ENCODE results near the gene KMT2B. TPM values are rescaled to one million over a fixed set of nuclear protein-coding genes. Genes with fewer than 3 reads are reported as not detected.

KMT2B gene, protein sequence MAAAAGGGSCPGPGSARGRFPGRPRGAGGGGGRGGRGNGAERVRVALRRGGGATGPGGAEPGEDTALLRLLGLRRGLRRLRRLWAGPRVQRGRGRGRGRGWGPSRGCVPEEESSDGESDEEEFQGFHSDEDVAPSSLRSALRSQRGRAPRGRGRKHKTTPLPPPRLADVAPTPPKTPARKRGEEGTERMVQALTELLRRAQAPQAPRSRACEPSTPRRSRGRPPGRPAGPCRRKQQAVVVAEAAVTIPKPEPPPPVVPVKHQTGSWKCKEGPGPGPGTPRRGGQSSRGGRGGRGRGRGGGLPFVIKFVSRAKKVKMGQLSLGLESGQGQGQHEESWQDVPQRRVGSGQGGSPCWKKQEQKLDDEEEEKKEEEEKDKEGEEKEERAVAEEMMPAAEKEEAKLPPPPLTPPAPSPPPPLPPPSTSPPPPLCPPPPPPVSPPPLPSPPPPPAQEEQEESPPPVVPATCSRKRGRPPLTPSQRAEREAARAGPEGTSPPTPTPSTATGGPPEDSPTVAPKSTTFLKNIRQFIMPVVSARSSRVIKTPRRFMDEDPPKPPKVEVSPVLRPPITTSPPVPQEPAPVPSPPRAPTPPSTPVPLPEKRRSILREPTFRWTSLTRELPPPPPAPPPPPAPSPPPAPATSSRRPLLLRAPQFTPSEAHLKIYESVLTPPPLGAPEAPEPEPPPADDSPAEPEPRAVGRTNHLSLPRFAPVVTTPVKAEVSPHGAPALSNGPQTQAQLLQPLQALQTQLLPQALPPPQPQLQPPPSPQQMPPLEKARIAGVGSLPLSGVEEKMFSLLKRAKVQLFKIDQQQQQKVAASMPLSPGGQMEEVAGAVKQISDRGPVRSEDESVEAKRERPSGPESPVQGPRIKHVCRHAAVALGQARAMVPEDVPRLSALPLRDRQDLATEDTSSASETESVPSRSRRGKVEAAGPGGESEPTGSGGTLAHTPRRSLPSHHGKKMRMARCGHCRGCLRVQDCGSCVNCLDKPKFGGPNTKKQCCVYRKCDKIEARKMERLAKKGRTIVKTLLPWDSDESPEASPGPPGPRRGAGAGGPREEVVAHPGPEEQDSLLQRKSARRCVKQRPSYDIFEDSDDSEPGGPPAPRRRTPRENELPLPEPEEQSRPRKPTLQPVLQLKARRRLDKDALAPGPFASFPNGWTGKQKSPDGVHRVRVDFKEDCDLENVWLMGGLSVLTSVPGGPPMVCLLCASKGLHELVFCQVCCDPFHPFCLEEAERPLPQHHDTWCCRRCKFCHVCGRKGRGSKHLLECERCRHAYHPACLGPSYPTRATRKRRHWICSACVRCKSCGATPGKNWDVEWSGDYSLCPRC (N-terminal part only)
- 7.6 and 11.5 TPM in 2 replicates for total RNA-seq

DNA sequence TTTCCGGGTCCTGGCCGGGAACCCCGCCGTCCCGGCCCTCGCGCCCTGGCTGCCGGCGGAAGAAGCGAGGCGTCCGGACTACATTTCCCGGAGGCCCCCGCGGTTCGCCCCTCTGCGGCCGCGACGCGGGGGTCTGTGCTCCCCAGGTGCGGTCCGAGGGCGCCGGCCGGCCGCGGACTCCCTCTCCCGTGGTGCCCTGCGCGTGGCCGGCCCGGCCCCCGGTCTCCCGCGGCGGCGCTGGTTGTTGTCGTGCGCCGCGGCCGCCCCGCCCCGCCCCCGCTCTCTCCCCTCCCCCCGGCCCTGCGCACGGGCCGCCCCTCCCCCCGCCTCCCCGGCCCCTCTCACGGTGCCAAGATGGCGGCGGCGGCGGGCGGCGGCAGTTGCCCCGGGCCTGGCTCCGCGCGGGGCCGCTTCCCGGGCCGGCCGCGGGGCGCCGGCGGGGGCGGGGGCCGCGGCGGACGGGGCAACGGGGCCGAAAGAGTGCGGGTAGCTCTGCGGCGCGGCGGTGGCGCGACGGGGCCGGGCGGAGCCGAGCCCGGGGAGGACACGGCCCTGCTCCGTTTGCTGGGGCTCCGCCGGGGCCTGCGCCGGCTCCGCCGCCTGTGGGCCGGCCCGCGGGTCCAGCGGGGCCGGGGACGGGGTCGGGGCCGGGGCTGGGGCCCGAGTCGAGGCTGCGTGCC, at the start of gene KMT2B:
TSS of gene KMT2B (plus strand) at position 339 of the 680 bp plus-strand sequence. CDS start at position 355, 16 bp downstream.

DNA sequence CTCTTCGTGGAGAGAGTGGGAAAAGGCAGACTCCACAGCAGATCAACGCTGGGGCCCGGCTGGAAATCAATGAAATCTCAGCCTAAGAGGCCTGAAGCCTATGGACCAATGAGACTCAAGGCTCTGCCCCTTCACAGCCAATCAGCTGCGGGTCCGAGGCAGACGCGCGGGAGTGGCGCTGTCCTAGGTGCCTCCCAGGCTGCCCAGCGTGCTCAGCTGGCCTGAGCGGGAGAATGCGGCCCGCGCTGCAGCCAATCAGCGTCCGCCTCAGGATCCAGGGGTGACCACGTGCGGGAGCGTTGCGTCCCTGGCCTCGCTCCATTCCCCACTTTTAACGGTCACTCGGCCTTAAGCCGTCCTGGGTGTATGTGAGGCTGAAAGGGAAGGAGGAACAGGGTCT, 13.6 kb upstream of the KMT2B start, which contains the start of gene ZBTB32:
TSS of gene ZBTB32 (plus strand) at position 341 of the 400 bp plus-strand sequence. CDS start 10,069 bp downstream, outside the sequence.

DNA sequence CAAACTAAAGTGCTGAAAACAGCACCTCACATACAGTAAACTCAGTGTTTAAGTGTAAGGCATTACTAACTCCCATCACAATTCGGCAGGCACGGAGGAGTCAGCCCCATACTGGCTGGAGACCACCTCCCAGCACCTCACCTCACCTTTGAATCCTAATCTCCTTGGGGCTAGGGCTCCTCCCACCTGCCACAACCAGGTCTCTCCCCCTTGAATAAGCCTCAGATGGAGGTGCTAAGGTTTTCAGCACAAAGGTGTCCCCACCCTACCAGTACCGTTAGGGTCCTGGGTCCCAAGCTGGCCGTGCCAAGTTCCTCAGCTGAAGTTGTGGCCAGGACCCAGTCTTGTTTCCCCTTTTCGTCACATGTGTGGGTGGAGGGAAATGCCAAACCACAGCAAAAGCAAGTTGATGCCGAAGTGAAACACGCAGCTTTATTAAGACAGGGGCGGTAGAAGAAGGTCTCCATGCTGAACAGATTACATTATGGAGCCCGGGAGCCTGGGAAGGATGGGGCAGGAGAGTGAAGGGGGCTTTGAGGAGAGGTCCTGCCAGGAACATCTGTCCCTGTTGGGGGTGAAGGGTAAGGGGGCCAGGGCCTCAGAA, 24.4 kb downstream of the KMT2B start, which contains the start of gene IGFLR1:
TSS of gene IGFLR1 (minus strand) at position 332 of the 604 bp plus-strand sequence. CDS start 1,272 bp downstream, outside the sequence.

DNA sequence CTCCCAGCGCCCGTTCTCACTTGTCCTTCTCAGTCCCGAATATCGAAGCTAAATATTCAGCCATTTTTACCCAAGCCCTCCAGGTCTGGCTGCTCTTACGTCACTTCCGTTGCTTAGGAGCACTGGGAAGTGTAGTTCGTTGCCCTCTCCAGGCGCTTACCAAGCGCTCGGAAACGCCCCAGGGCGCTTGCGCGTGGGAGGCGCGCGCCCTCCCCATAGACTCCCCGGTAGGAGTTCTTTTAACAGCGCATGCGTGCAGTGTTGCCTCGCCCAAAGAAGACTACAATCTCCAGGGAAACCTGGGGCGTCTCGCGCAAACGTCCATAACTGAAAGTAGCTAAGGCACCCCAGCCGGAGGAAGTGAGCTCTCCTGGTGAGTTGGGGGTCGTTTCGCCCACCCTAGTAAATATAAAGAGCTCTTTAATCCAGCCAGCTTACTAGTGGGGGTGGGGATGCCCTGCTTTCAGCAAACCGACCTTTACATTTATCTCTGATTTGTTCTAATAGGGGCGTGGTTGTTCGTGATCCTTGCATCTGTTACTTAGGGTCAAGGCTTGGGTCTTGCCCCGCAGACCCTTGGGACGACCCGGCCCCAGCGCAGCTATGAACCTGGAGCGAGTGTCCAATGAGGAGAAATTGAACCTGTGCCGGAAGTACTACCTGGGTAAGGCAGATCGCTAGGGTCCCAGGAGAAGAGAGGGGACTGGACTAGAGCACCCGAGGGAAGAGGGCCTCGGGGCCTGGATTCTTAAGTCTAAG, 27.7 kb downstream of the KMT2B start, which contains the start of the genes PSENEN and U2AF1L4:
TSS of gene PSENEN (plus strand) at position 324 of the 759 bp plus-strand sequence. CDS start at position 604, 280 bp downstream.
TSS of gene U2AF1L4 (minus strand) at position 91 of the 759 bp plus-strand sequence. CDS start at position 64, 27 bp downstream.

DNA sequence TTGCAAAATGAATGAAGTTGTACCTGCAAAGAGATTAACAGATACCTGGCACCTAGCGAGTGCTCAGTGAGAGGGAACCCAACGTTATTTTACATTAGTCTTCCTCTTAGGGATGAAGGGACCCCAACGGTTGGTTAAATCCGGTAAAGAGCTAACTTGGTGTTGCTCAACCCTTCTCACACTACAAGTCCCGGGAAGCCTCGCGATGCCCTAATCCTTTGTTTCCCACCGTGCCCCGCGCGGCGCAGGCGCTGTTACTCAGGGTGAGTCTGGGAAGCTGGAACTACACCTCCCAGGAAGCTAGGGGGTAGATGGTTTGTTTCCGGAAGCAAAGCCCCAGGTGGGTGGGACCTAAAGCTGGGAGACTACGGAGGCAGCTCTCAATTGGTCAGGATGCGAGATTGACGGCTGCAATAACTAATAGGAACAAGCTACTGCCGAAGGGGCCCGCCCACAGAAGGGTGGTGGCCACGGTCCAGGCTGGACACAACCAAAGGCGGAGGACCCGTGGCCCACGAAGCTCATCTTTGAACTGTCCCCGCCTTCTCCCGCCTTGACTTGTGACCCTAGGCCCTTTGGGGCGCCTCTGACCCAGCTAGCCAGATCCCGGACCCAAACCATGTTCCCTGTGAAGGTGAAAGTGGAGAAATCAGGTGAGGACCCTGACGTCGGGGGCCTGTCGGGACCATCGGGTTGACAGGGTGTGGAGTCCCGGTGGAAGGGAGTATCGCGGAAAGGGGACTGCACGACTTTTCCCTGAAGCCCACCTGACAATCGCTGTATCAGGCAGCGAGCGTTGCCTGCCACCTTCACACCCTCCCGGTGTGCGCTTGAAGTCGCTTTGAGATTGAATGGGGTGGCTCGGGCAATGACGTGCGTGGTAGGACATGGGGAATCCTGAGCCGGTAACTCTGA, 30.6 kb downstream of the KMT2B start, which contains the start of gene LIN37:
TSS of gene LIN37 (plus strand) at position 471 of the 915 bp plus-strand sequence. CDS start at position 620, 149 bp downstream.

DNA sequence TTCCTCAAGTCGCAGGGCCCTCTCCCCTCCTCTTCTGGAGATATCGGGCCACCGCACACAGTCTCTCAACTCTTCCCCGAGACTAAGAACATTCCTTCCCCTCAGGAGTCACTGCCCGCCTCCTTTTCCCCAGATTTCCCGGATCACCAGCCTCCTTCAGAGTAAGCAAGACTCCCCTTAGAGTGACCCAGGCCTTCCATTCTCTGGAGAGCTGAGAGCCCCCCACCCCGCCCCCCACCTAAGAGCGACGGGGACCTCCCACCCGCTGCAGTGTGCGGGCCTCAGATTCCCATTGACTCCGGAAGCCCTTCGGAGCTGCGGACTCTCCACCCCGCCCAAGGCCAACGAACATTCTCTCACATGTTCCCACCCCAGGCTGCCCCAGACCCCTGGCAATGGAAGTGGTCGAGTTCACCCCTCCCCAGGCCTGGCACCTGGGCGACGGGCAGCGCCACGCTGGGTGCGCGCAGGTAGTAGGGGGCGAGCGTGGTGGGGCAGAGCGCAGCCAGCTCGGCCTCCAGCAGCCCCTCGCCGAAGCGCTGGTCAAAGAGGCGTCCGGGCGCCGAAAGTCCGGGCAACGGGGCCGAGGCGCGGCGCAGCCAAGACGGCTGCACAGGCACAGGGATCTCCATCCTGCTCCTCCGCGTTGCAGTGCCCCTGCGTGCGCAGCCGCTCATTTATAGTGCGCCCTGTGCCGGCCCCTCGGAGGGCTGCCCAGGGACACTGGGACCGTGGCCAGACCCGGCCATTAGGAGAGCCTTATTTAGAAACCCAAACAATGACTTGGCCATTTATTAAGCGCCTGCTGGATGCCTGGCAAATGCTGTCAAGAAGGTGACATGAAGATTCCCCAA, 38.8 kb downstream of the KMT2B start, which contains the start of gene HSPB6:
TSS of gene HSPB6 (minus strand) at position 653 of the 854 bp plus-strand sequence. CDS start at position 632, 21 bp downstream.

DNA sequence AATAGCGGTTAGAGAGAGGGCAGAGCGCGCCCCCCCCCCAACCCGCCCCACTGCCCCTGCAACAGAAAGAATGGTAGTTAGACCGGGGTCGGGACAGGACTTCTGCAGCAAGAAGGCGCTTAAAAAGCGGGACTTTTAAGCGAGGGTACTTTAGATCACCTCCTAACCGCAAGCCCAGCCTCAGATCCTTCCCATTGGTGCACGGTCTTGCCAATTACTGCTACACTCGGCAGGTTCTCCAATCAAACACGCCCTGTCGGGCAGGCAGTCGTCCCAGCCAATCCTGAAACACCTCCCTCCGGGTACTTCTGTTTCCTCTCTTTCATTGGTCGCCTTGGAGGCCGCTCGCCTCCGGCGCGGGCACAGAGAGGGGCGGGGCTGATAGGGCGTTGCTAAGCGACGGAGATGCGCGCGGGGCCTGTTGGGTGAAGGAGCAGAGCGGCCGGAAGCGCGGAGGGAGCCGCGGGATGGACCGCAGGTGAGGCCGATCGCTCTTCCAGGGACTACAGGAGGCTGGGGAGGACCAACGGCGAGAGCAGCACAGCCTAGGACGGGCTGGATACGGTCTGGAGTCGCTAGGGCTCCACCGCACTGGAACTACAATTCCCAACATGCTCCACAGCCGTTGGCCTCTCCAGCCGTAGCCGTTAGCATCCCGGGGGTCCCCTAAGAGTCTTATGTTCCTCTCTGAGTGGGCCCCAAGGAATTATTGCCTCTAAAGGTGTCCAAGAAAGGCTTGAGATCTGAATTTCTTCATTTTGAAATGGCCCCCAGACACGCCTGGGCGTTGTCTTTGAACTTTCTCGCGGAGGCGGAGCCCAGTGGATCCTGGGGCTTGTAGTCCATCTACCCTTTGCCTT, 40.2 kb downstream of the KMT2B start, which contains the start of gene PROSER3:
TSS of gene PROSER3 (plus strand) at position 428 of the 860 bp plus-strand sequence. CDS start at position 468, 40 bp downstream.

DNA sequence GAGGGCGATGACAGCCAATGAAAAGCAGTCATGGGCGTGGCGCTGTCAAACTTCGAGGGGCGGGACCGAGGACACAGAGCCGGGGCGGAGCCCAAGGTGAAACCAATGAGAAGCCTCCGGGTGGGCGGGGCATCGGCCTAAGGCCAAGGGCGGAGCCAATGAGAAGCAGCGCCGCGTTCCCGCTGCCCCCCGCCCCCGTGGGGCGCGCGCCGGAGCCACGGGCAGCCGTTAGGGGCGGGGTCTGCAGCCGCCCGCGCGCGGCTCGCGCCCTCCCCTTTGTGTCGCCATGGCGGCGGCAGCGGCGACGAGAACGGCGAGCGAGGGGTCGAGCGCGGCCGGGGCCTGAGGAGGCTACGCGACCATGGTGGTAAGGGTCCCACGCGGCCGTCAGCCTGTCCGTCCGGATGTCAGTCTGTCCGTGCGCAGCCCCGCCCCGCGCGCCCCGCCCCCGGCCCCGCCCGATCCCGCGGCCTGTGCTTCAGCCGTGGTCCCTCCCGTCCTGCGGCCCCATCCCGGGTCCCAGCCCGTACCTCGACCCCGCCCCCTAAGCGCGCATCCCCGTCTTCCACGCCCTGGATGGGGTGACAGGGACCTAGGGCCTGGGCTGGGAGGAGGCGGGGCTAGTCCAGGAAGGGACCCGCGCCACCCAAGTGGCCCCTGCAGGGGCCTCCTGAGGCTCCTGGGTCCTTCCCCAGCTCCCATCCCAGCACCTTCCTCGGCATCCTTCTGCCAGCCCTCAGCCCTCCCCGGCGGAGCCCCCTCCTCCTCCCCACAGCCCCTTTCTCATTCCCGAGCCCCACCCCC, 57.7 kb downstream of the KMT2B start, which contains the start of gene ARHGAP33:
TSS of gene ARHGAP33 (plus strand) at position 267 of the 804 bp plus-strand sequence. CDS start at position 362, 95 bp downstream.

Other genes starting within 250 kb of the KMT2B start
- not detected in 2 replicates for gene KRTDAP, start 227.5 kb upstream of the KMT2B start, total RNA-seq
- 2.0 and 4.2 TPM in 2 replicates for gene DMKN, start 204.4 kb upstream of the KMT2B start, total RNA-seq
- gene SBSN, start 189.7 kb upstream of the KMT2B start, total RNA-seq, result 0.18 and 0.32 TPM in 2 replicates
- gene GAPDHS, start 184.5 kb upstream of the KMT2B start, total RNA-seq, result not detected in 2 replicates
- 63.8 and 65.7 TPM in 2 replicates for gene TMEM147, start 172.4 kb upstream of the KMT2B start, total RNA-seq
- not detected in 2 replicates for gene ATP4A, start 154.3 kb upstream of the KMT2B start, total RNA-seq
- not detected in 2 replicates for gene PMIS2, start 131.8 kb upstream of the KMT2B start, total RNA-seq
- gene HAUS5, start 105.3 kb upstream of the KMT2B start, total RNA-seq, result 3.4 and 4.0 TPM in 2 replicates
- gene RBM42, start 89.0 kb upstream of the KMT2B start, total RNA-seq, result 33.6 and 65.1 TPM in 2 replicates
- gene ETV2, start 76.3 kb upstream of the KMT2B start, total RNA-seq, result 2.3 TPM in 1 of 2 replicates, not detected in the other
- 513 and 712 TPM in 2 replicates for gene COX6B1, start 69.7 kb upstream of the KMT2B start, total RNA-seq
- not detected in 2 replicates for gene UPK1A, start 51.5 kb upstream of the KMT2B start, total RNA-seq
- gene ZBTB32, start 13.4 kb upstream of the KMT2B start, total RNA-seq, result not detected in 2 replicates
- 2.4 and 2.9 TPM in 2 replicates for gene IGFLR1, start 24.4 kb downstream of the KMT2B start, total RNA-seq
- gene U2AF1L4, start 27.4 kb downstream of the KMT2B start, total RNA-seq, result 14.3 and 17.8 TPM in 2 replicates
- 30.3 and 37.6 TPM in 2 replicates for gene PSENEN, start 27.6 kb downstream of the KMT2B start, total RNA-seq
- gene LIN37, start 30.6 kb downstream of the KMT2B start, total RNA-seq, result 14.3 and 15.7 TPM in 2 replicates
- gene HSPB6, start 39.0 kb downstream of the KMT2B start, total RNA-seq, result 11.5 and 35.0 TPM in 2 replicates
- gene PROSER3, start 40.2 kb downstream of the KMT2B start, total RNA-seq, result 1.8 and 5.0 TPM in 2 replicates
- 0.49 and 2.3 TPM in 2 replicates for gene ARHGAP33, start 57.6 kb downstream of the KMT2B start, total RNA-seq
- gene PRODH2, start 94.8 kb downstream of the KMT2B start, total RNA-seq, result not detected in 2 replicates
- not detected in 2 replicates for gene NPHS1, start 134.5 kb downstream of the KMT2B start, total RNA-seq
- gene KIRREL2, start 138.9 kb downstream of the KMT2B start, total RNA-seq, result 0.81 TPM in 1 of 2 replicates, not detected in the other
- gene APLP1, start 150.6 kb downstream of the KMT2B start, total RNA-seq, result 20.4 and 38.2 TPM in 2 replicates
- gene NFKBID, start 182.5 kb downstream of the KMT2B start, total RNA-seq, result 2.2 and 2.4 TPM in 2 replicates
- not detected in 2 replicates for gene HCST, start 184.5 kb downstream of the KMT2B start, total RNA-seq
- gene TYROBP, start 190.3 kb downstream of the KMT2B start, total RNA-seq, result not detected in 2 replicates
- gene LRFN3, start 218.4 kb downstream of the KMT2B start, total RNA-seq, result 5.0 and 12.1 TPM in 2 replicates

All from cardiac atrium fibroblast (primary cell).